ENCODE results near the gene PANX2. TPM values are rescaled to one million over a fixed set of nuclear protein-coding genes. Genes with fewer than 3 reads are reported as not detected.
"Not testable (repeated sequence)": the region's sequence is repeated elsewhere in the genome, so short reads cannot be mapped to it uniquely, and the experiment has no call there.

Gene PANX2
- total RNA-seq, 1 experiment from 2014 or later, result 2.6 TPM

GRCh38 chr22:50134481-50134880 lies 36.0 kb upstream of the PANX2 start:
- H3K27me3 Mint-ChIP-seq (ENCODE audit: insufficient read depth, unreplicated experiment), result no peaks in the 10 kb centered on the region
- no peaks in the 10 kb centered on the region for H3K4me1 ChIP-seq
- BruUV-seq (replicated peaks), result no TSS peak
- H3K9me3 Mint-ChIP-seq (ENCODE audit: unreplicated experiment), result no peaks in the 10 kb centered on the region
- ChIA-PET CTCF (no interaction called here), POLR2A (no interaction called here)
- no peak overlapping the region for H3K27ac Mint-ChIP-seq (ENCODE audit: unreplicated experiment)
- no peaks in the 10 kb centered on the region for H3K9me3 ChIP-seq
- no peak overlapping the region for H3K4me3 Mint-ChIP-seq (ENCODE audit: unreplicated experiment)
- H3K27me3 ChIP-seq (replicated peaks; ENCODE audit: control insufficient read depth, insufficient read depth, low read length), result no peaks in the 10 kb centered on the region
- intact Hi-C loops (cut with micrococcal nuclease; ENCODE audit: unreplicated experiment), result no loop called here
- no peaks in the 10 kb centered on the region for H3K36me3 Mint-ChIP-seq (ENCODE audit: insufficient read depth, unreplicated experiment)
- DNase-seq, result no peak
- H3K4me1 Mint-ChIP-seq (ENCODE audit: low read depth, unreplicated experiment), result no peaks in the 10 kb centered on the region
- no peak overlapping the region for H3K4me3 ChIP-seq (ENCODE audit: low read depth, low read length)
- TF ChIP-seq, protein P1, sequence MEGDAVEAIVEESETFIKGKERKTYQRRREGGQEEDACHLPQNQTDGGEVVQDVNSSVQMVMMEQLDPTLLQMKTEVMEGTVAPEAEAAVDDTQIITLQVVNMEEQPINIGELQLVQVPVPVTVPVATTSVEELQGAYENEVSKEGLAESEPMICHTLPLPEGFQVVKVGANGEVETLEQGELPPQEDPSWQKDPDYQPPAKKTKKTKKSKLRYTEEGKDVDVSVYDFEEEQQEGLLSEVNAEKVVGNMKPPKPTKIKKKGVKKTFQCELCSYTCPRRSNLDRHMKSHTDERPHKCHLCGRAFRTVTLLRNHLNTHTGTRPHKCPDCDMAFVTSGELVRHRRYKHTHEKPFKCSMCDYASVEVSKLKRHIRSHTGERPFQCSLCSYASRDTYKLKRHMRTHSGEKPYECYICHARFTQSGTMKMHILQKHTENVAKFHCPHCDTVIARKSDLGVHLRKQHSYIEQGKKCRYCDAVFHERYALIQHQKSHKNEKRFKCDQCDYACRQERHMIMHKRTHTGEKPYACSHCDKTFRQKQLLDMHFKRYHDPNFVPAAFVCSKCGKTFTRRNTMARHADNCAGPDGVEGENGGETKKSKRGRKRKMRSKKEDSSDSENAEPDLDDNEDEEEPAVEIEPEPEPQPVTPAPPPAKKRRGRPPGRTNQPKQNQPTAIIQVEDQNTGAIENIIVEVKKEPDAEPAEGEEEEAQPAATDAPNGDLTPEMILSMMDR (IDR thresholded peaks at IDR 0.05; ENCODE audit: insufficient read depth in 1 of 2, low read depth in 1 of 2, low read length in 1 of 2, severe bottlenecking in 1 of 2, unreplicated experiment in 1 of 2), result no peak
- H3K36me3 ChIP-seq (ENCODE audit: control insufficient read depth, insufficient read depth, low read length), result no peaks in the 10 kb centered on the region

DNA sequence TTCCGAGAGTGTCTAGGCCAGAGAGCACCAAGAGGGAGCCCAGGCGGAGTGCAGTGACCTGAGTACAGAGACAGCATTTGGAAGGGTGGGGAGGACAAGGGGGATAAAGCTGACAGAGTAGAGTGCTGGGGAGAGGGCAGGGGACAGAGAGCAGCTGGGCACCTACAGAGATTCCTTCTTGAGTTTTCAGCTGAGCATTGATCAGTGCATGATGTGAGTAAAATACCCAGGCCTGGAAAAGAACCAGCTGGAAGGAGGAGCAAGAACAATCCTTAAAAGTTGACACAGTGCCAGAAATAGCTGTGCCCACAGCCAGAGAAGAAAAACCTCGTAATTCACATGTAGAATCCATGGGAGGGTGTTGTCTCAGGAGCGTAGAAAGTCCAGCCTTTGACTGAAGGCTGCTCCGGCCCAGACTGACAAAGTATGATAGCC lies 33.9 kb upstream of the PANX2 start:
- Histone ChIP-seq H3K27me3 (replicated peaks; ENCODE audit: control insufficient read depth, insufficient read depth, low read length) (no peaks in the 10 kb centered on the region), H3K9me3 (no peaks in the 10 kb centered on the region), H3K4me1 (peaks cover 7% of the 10 kb centered on the region), H3K36me3 (ENCODE audit: control insufficient read depth, insufficient read depth, low read length) (no peaks in the 10 kb centered on the region), H3K4me3 (ENCODE audit: low read depth, low read length) (no peak overlapping the region)
- H3K9me3 Mint-ChIP-seq (ENCODE audit: unreplicated experiment), result no peaks in the 10 kb centered on the region
- H3K4me3 Mint-ChIP-seq (ENCODE audit: unreplicated experiment), result no peak overlapping the region
- intact Hi-C loops (cut with micrococcal nuclease; ENCODE audit: unreplicated experiment), result no loop called here
- H3K36me3 Mint-ChIP-seq (ENCODE audit: insufficient read depth, unreplicated experiment), result no peaks in the 10 kb centered on the region
- TF ChIP-seq, protein P1 (IDR thresholded peaks at IDR 0.05; ENCODE audit: insufficient read depth in 1 of 2, low read depth in 1 of 2, low read length in 1 of 2, severe bottlenecking in 1 of 2, unreplicated experiment in 1 of 2), result no peak
- H3K27me3 Mint-ChIP-seq (ENCODE audit: insufficient read depth, unreplicated experiment), result no peaks in the 10 kb centered on the region
- no peak overlapping the region for H3K27ac Mint-ChIP-seq (ENCODE audit: unreplicated experiment)
- DNase-seq, result no peak
- CTCF ChIA-PET, result no interaction called here
- no peaks in the 10 kb centered on the region for H3K4me1 Mint-ChIP-seq (ENCODE audit: low read depth, unreplicated experiment)
- no TSS peak for BruUV-seq (replicated peaks)
- POLR2A ChIA-PET, result no interaction called here

- H3K4me1 ChIP-seq, result peaks cover 12% of the 10 kb centered on the region
- H3K36me3 Mint-ChIP-seq (ENCODE audit: insufficient read depth, unreplicated experiment); H3K9me3 ChIP-seq; CTCF ChIA-PET; H3K9me3 Mint-ChIP-seq (ENCODE audit: unreplicated experiment); DNase-seq; BruUV-seq (replicated peaks); H3K4me1 Mint-ChIP-seq (ENCODE audit: low read depth, unreplicated experiment); POLR2A ChIA-PET; intact Hi-C loops (cut with micrococcal nuclease; ENCODE audit: unreplicated experiment); H3K4me3 Mint-ChIP-seq (ENCODE audit: unreplicated experiment); H3K36me3 ChIP-seq (ENCODE audit: control insufficient read depth, insufficient read depth, low read length); H3K27me3 Mint-ChIP-seq (ENCODE audit: insufficient read depth, unreplicated experiment); H3K4me3 ChIP-seq (ENCODE audit: low read depth, low read length); H3K27me3 ChIP-seq (replicated peaks; ENCODE audit: control insufficient read depth, insufficient read depth, low read length); H3K27ac Mint-ChIP-seq (ENCODE audit: unreplicated experiment): not testable (repeated sequence)
These were observed 33.3 kb upstream of the PANX2 start for GRCh38 chr22:50137277-50137676.

- CTCF ChIA-PET, result no interaction called here
- Mint-ChIP-seq H3K36me3 (ENCODE audit: insufficient read depth, unreplicated experiment) (no peaks in the 10 kb centered on the region), H3K27ac (ENCODE audit: unreplicated experiment) (no peak overlapping the region), H3K4me3 (ENCODE audit: unreplicated experiment) (no peak overlapping the region), H3K9me3 (ENCODE audit: unreplicated experiment) (no peaks in the 10 kb centered on the region), H3K27me3 (ENCODE audit: insufficient read depth, unreplicated experiment) (no peaks in the 10 kb centered on the region), H3K4me1 (ENCODE audit: low read depth, unreplicated experiment) (peaks cover 8% of the 10 kb centered on the region)
- Histone ChIP-seq H3K27me3 (replicated peaks; ENCODE audit: control insufficient read depth, insufficient read depth, low read length) (no peaks in the 10 kb centered on the region), H3K4me3 (ENCODE audit: low read depth, low read length) (no peak overlapping the region), H3K9me3 (no peaks in the 10 kb centered on the region), H3K4me1 (peaks cover 12% of the 10 kb centered on the region), H3K36me3 (ENCODE audit: control insufficient read depth, insufficient read depth, low read length) (no peaks in the 10 kb centered on the region)
- intact Hi-C loops (cut with micrococcal nuclease; ENCODE audit: unreplicated experiment), result no loop called here
- no TSS peak for BruUV-seq (replicated peaks)
- TF ChIP-seq, protein P1 (IDR thresholded peaks at IDR 0.05; ENCODE audit: insufficient read depth in 1 of 2, low read depth in 1 of 2, low read length in 1 of 2, severe bottlenecking in 1 of 2, unreplicated experiment in 1 of 2), result no peak
- POLR2A ChIA-PET, result no interaction called here
- DNase-seq, result no peak
These were observed 32.5 kb upstream of the PANX2 start for GRCh38 chr22:50138041-50138440.

Measured in Caco-2 (cell line).